ENCODE measurements around the gene SUMF1.
"Not testable (repeated sequence)": the region's sequence is repeated elsewhere in the genome, so short reads cannot be mapped to it uniquely, and the experiment has no call there.

Gene SUMF1

GRCh38 chr3:4334548-4334947 lies 132.5 kb downstream of the SUMF1 start:
- Histone ChIP-seq H3K27me3 (no peaks in the 10 kb centered on the region), H3K27ac (no peak overlapping the region), H3K4me3 (no peak overlapping the region), H3K4me2 (no peak overlapping the region), H4K20me1 (no peaks in the 10 kb centered on the region), H3K9ac (no peak overlapping the region), H3K36me3 (peaks cover 0 to 15% (median 0%) of the 10 kb centered on the region in 11 experiments; a peak in 4 of 22 replicates), H3K9me3 (replicated peaks in 1 of 11) (peaks cover 9 to 16% (median 10%) of the 10 kb centered on the region in 11 experiments), H3K4me1 (no peaks in the 10 kb centered on the region)
- TF ChIP-seq Cebpa-rat (IDR thresholded peaks at IDR 0.05): no peak

GRCh38 chr3:4332991-4333390 lies 134.1 kb downstream of the SUMF1 start:
- TF ChIP-seq Cebpa-rat (IDR thresholded peaks at IDR 0.05): no peak
- H4K20me1 ChIP-seq: no peaks in the 10 kb centered on the region
- H3K9me3 ChIP-seq (replicated peaks in 1 of 11): peaks cover 25 to 32% (median 26%) of the 10 kb centered on the region in 11 experiments
- no peaks in the 10 kb centered on the region for H3K4me1 ChIP-seq
- H3K27me3 ChIP-seq: no peaks in the 10 kb centered on the region
- H3K27ac ChIP-seq: no peak overlapping the region
- H3K36me3 ChIP-seq: peaks cover 0 to 21% (median 9%) of the 10 kb centered on the region in 11 experiments; a peak in 14 of 22 replicates
- no peak overlapping the region for H3K9ac ChIP-seq
- H3K4me2 ChIP-seq: no peak overlapping the region
- H3K4me3 ChIP-seq: no peak overlapping the region

GRCh38 chr3:4332574-4332973 lies 134.5 kb downstream of the SUMF1 start:
- Histone ChIP-seq H3K27ac (no peak overlapping the region), H3K27me3 (no peaks in the 10 kb centered on the region), H4K20me1 (no peaks in the 10 kb centered on the region), H3K4me1 (no peaks in the 10 kb centered on the region), H3K4me2 (no peak overlapping the region), H3K9ac (no peak overlapping the region), H3K36me3 (peaks cover 0 to 24% (median 9%) of the 10 kb centered on the region in 11 experiments; a peak in 14 of 22 replicates), H3K9me3 (replicated peaks in 1 of 11) (peaks cover 29 to 36% (median 30%) of the 10 kb centered on the region in 11 experiments), H3K4me3 (no peak overlapping the region)
- TF ChIP-seq Cebpa-rat (IDR thresholded peaks at IDR 0.05): no peak

GRCh38 chr3:4332111-4332510 lies 135.0 kb downstream of the SUMF1 start:
- TF ChIP-seq Cebpa-rat (IDR thresholded peaks at IDR 0.05): no peak
- no peak overlapping the region for H3K4me2 ChIP-seq
- no peaks in the 10 kb centered on the region for H3K4me1 ChIP-seq
- no peaks in the 10 kb centered on the region for H4K20me1 ChIP-seq
- H3K27me3 ChIP-seq: no peaks in the 10 kb centered on the region
- no peak overlapping the region for H3K27ac ChIP-seq
- peaks cover 0 to 26% (median 10%) of the 10 kb centered on the region in 11 experiments; a peak in 15 of 22 replicates for H3K36me3 ChIP-seq
- H3K9ac ChIP-seq: no peak overlapping the region
- peaks cover 32 to 41% (median 35%) of the 10 kb centered on the region in 11 experiments for H3K9me3 ChIP-seq (replicated peaks in 1 of 11)
- no peak overlapping the region for H3K4me3 ChIP-seq

GRCh38 chr3:4329806-4330205 lies 137.3 kb downstream of the SUMF1 start:
- H3K36me3 ChIP-seq: peaks cover 0 to 33% (median 10%) of the 10 kb centered on the region in 11 experiments; a peak in 15 of 22 replicates
- H3K9me3 ChIP-seq (replicated peaks in 1 of 11): peaks cover 40 to 50% (median 46%) of the 10 kb centered on the region in 11 experiments
- not testable (repeated sequence) for H3K4me1 ChIP-seq, H3K27ac ChIP-seq, H3K4me3 ChIP-seq, H4K20me1 ChIP-seq, H3K27me3 ChIP-seq, H3K9ac ChIP-seq, H3K4me2 ChIP-seq

GRCh38 chr3:4326868-4327267 lies 140.2 kb downstream of the SUMF1 start:
- no peaks in the 10 kb centered on the region for H4K20me1 ChIP-seq
- no peak overlapping the region for H3K9ac ChIP-seq
- no peak overlapping the region for H3K4me3 ChIP-seq
- no peak overlapping the region for H3K27ac ChIP-seq
- no peaks in the 10 kb centered on the region for H3K27me3 ChIP-seq
- H3K9me3 ChIP-seq (replicated peaks in 1 of 11): peaks cover 40 to 50% (median 46%) of the 10 kb centered on the region in 11 experiments
- no peak for TF ChIP-seq Cebpa-rat (IDR thresholded peaks at IDR 0.05)
- peaks cover 0 to 33% (median 10%) of the 10 kb centered on the region in 11 experiments; a peak in 15 of 22 replicates for H3K36me3 ChIP-seq
- peaks cover 0 to 8% (median 0%) of the 10 kb centered on the region in 10 experiments; a peak in 7 of 20 replicates for H3K4me1 ChIP-seq
- H3K4me2 ChIP-seq: no peak overlapping the region

GRCh38 chr3:4323246-4324027 lies 143.6 kb downstream of the SUMF1 start:
- H3K9me3 ChIP-seq (replicated peaks in 1 of 11): peaks cover 19 to 28% (median 25%) of the 10 kb centered on the region in 11 experiments
- H3K4me1 ChIP-seq: peaks cover 4 to 41% (median 13%) of the 10 kb centered on the region in 10 experiments; a peak in 18 of 20 replicates
- H3K9ac ChIP-seq: no peak overlapping the region
- no peak overlapping the region for H3K4me3 ChIP-seq
- TF ChIP-seq Cebpa-rat (IDR thresholded peaks at IDR 0.05): no peak
- no peak overlapping the region for H3K4me2 ChIP-seq
- H3K27ac ChIP-seq: no peak overlapping the region
- H3K27me3 ChIP-seq: no peaks in the 10 kb centered on the region
- peaks cover 0 to 8% (median 0%) of the 10 kb centered on the region in 11 experiments; a peak in 1 of 22 replicates for H4K20me1 ChIP-seq
- peaks cover 3 to 22% (median 10%) of the 10 kb centered on the region in 11 experiments; a peak in 20 of 22 replicates for H3K36me3 ChIP-seq

GRCh38 chr3:4322635-4323034 lies 144.4 kb downstream of the SUMF1 start:
- H3K36me3 ChIP-seq: peaks cover 0 to 26% (median 15%) of the 10 kb centered on the region in 11 experiments; a peak in 20 of 22 replicates
- no peak overlapping the region for H3K4me3 ChIP-seq
- H4K20me1 ChIP-seq: peaks cover 0 to 8% (median 0%) of the 10 kb centered on the region in 11 experiments; a peak in 1 of 22 replicates
- no peak overlapping the region for H3K9ac ChIP-seq
- H3K4me1 ChIP-seq: peaks cover 4 to 41% (median 13%) of the 10 kb centered on the region in 10 experiments; a peak in 18 of 20 replicates
- peak overlapping the region in 4 of 11 experiments; percentile 11 to 36 (median 18); a peak in 3 of 22 replicates for H3K4me2 ChIP-seq
- no peaks in the 10 kb centered on the region for H3K27me3 ChIP-seq
- H3K27ac ChIP-seq: no peak overlapping the region
- peaks cover 11 to 20% (median 17%) of the 10 kb centered on the region in 11 experiments for H3K9me3 ChIP-seq (replicated peaks in 1 of 11)
- TF ChIP-seq Cebpa-rat (IDR thresholded peaks at IDR 0.05): 0 out of 22 replicates have a peak, but pooled peaks of 1 of the 11 experiments have one; percentile 12

GRCh38 chr3:4321732-4322131 lies 145.3 kb downstream of the SUMF1 start:
- Histone ChIP-seq H3K36me3 (peaks cover 5 to 28% (median 24%) of the 10 kb centered on the region in 11 experiments), H3K4me1 (peaks cover 4 to 41% (median 13%) of the 10 kb centered on the region in 10 experiments; a peak in 18 of 20 replicates), H3K9ac (no peak overlapping the region), H3K4me2 (no peak overlapping the region), H3K9me3 (replicated peaks in 1 of 11) (peaks cover 3 to 17% (median 9%) of the 10 kb centered on the region in 11 experiments), H4K20me1 (peaks cover 0 to 8% (median 0%) of the 10 kb centered on the region in 11 experiments; a peak in 1 of 22 replicates), H3K27me3 (no peaks in the 10 kb centered on the region), H3K4me3 (no peak overlapping the region), H3K27ac (no peak overlapping the region)
- no peak for TF ChIP-seq Cebpa-rat (IDR thresholded peaks at IDR 0.05)
